OCI-LY7 (cell line): Measurements from ENCODE around the gene MS4A6E. TPM values are rescaled to one million over a fixed set of nuclear protein-coding genes. Genes with fewer than 3 reads are reported as not detected.

Experiments used
- BruUV-seq: library from RNA; stranded (reverse); fragments of 400-500 nt; replicated peaks from 2 replicates; lab custom pipeline; 2021; lab: Mats Ljungman, UMichigan
- CTCF ChIA-PET: fragments of 300-600 bp; sonication (Branson Sonifier 250); formaldehyde crosslinking; loops from one replicate; lab custom pipeline; 2022; ENCODE audit warnings: antibody characterized with exemption; ENCODE audit not compliant: unreplicated experiment; lab: Charles Lee
- POLR2A ChIA-PET: fragments of 300-600 bp; sonication (Branson Sonifier 250); formaldehyde crosslinking; loops from one replicate; lab custom pipeline; 2022; ENCODE audit warnings: antibody characterized with exemption; lab: Charles Lee
- DNase-seq: peaks from one replicate; pipeline ENCODE4 v3.0.0-alpha.2; 2015; ENCODE audit warnings: low spot score
- H2AFZ ChIP-seq: fragments of 200-600 bp; sonication (generic), shearing (Covaris generic); 2 replicates; pipeline ENCODE4 v1.6.1; 2014; ENCODE audit warnings: mild to moderate bottlenecking, antibody characterized with exemption, low read length, moderate library complexity
- H3K27ac ChIP-seq: fragments of 200-600 bp; sonication (generic); 2 replicates; pipeline ENCODE4 v1.5.1; 2014; ENCODE audit warnings: mixed run types, low read depth, mild to moderate bottlenecking, moderate library complexity, low read length, inconsistent platforms; ENCODE audit not compliant: poor library complexity, severe bottlenecking
- H3K36me3 ChIP-seq: fragments of 200-600 bp; sonication (generic); 2 replicates; pipeline ENCODE4 v1.6.1; 2014; ENCODE audit warnings: mild to moderate bottlenecking, antibody characterized with exemption, low read length, moderate library complexity, mixed read lengths; ENCODE audit not compliant: insufficient read depth
- H3K4me1 ChIP-seq: fragments of 200-600 bp; sonication (generic); 2 replicates; pipeline ENCODE4 v1.5.1; 2014; ENCODE audit warnings: mild to moderate bottlenecking, low read length; ENCODE audit not compliant: insufficient read depth, poor library complexity, severe bottlenecking
- H3K4me2 ChIP-seq: fragments of 200-600 bp; sonication (generic); 2 replicates; pipeline ENCODE4 v1.6.1; 2014; ENCODE audit warnings: mild to moderate bottlenecking, low read length
- H3K4me3 ChIP-seq: fragments of 200-600 bp; sonication (generic); 2 replicates; pipeline ENCODE4 v1.5.1; 2014; ENCODE audit warnings: mild to moderate bottlenecking, low read depth, low read length; ENCODE audit not compliant: poor library complexity, severe bottlenecking
- H3K79me2 ChIP-seq: fragments of 200-600 bp; sonication (generic); 2 replicates; pipeline ENCODE4 v1.6.1; 2016; ENCODE audit warnings: low read depth, mild to moderate bottlenecking, low read length, moderate library complexity, mixed read lengths; ENCODE audit not compliant: insufficient read depth
- H3K9me2 ChIP-seq: fragments of 200-600 bp; sonication (generic); 2 replicates; pipeline ENCODE4 v1.6.1; 2016; ENCODE audit warnings: mild to moderate bottlenecking, low read length, mixed read lengths; ENCODE audit not compliant: insufficient read depth
- H3K9me3 ChIP-seq: fragments of 200-600 bp; sonication (generic); 2 replicates; pipeline ENCODE4 v1.6.1; 2014; ENCODE audit warnings: mild to moderate bottlenecking, mixed run types, low read length, mixed read lengths
- H4K20me1 ChIP-seq: fragments of 200-600 bp; sonication (generic); 2 replicates; pipeline ENCODE4 v1.6.1; 2014; ENCODE audit warnings: mild to moderate bottlenecking, antibody characterized with exemption, low read length, moderate library complexity, mixed read lengths; ENCODE audit not compliant: insufficient read depth
- CTCF ChIP-seq: fragments of 200-600 bp; sonication (generic); conservative IDR thresholded peaks from 2 replicates; pipeline ENCODE4 v1.5.1; 2014; ENCODE audit warnings: mild to moderate bottlenecking, antibody characterized with exemption, low read length, moderate library complexity, mixed read lengths
- EZH2phosphoT487 ChIP-seq: fragments of 200-600 bp; sonication (generic); IDR thresholded peaks from 2 replicates; pipeline ENCODE4 v1.6.1; 2018; ENCODE audit warnings: low read depth, borderline replicate concordance, mild to moderate bottlenecking, mixed run types, antibody characterized with exemption, low read length, moderate library complexity, mixed read lengths
- intact Hi-C: fragments of 100-400 bp; cut with micrococcal nuclease; formaldehyde crosslinking; loops from one replicate; pipeline ENCODE4 v1.10.0; 2022; ENCODE audit not compliant: unreplicated experiment
- total RNA-seq, 2 experiments: library from RNA; depleted of rRNA in 1 of 2; stranded (reverse); fragments of >200 nt in 1 of 2; shearing (Covaris generic) in 1 of 2; gene quantifications; 2 replicates each; pipeline ENCODE4 v1.2.3, GENCODE V29; 2014 to 2022

The MS4A6E gene
- total RNA-seq, 2 experiments from 2014 or later = not detected

GRCh38 chr11:60343094-60343704 is 16.1 kb downstream of the MS4A6E start:
- no peak overlapping the region for H3K4me3 ChIP-seq
- CTCF ChIA-PET = no interaction called here

GRCh38 chr11:60344146-60344545 is 17.1 kb downstream of the MS4A6E start:
- BruUV-seq = no TSS peak
- POLR2A ChIA-PET = interaction anchor here (0.6 to 1.6 kb wide), 2 partner anchors 22 to 280 kb away, joined by 3 to 4 read pairs; no protein-coding TSS in a partner anchor
- DNase-seq = no peak

More at GRCh38 chr11:60343094-60343704, 16.1 kb downstream of the MS4A6E start:
- intact Hi-C loops = loop anchor here (10.0 kb wide), 1 partner anchor 412 kb away; the partner anchor contains the start of gene MS4A15
- H3K4me2 ChIP-seq = no peak overlapping the region
- POLR2A ChIA-PET = interaction anchor here (0.8 kb wide), 1 partner anchor 146 kb away, joined by 3 read pairs; no protein-coding TSS in a partner anchor
- no TSS peak for BruUV-seq
- no peaks in the 10 kb centered on the region for H3K9me2 ChIP-seq
- TF ChIP-seq EZH2phosphoT487 = no peak
- peak; percentile 92 for TF ChIP-seq CTCF
- no peak overlapping the region for H2AFZ ChIP-seq
- no peaks in the 10 kb centered on the region for H3K79me2 ChIP-seq
- no peaks in the 10 kb centered on the region for H3K9me3 ChIP-seq
- DNase-seq = peak; percentile 61
- no peaks in the 10 kb centered on the region for H3K36me3 ChIP-seq
- H3K27ac ChIP-seq = no peak overlapping the region
- H4K20me1 ChIP-seq = no peaks in the 10 kb centered on the region
- H3K4me1 ChIP-seq = peaks cover 8% of the 10 kb centered on the region

More at GRCh38 chr11:60344146-60344545, 17.1 kb downstream of the MS4A6E start:
- CTCF ChIA-PET = no interaction called here
- Histone ChIP-seq H3K79me2 (no peaks in the 10 kb centered on the region), H2AFZ (no peak overlapping the region), H3K4me2 (no peak overlapping the region), H3K36me3 (no peaks in the 10 kb centered on the region), H4K20me1 (no peaks in the 10 kb centered on the region), H3K4me3 (no peak overlapping the region), H3K9me2 (no peaks in the 10 kb centered on the region), H3K27ac (no peak overlapping the region), H3K9me3 (no peaks in the 10 kb centered on the region), H3K4me1 (peaks cover 8% of the 10 kb centered on the region)
- intact Hi-C loops = loop anchor here (10.0 kb wide), 1 partner anchor 411 kb away; the partner anchor contains the start of gene MS4A15
- no peak for TF ChIP-seq CTCF
- TF ChIP-seq EZH2phosphoT487 = no peak
